ENCODE measurements around the gene UNC5C. TPM values are rescaled to one million over a fixed set of nuclear protein-coding genes. Genes with fewer than 3 reads are reported as not detected.

The UNC5C gene
- total and polyA plus RNA-seq, 2 of the 8 experiments (the other 6 are each of a cell fraction or from before 2014, with no cell fraction given) = 0.30 to 1.3 TPM

- no peak overlapping the region for H3K14ac ChIP-seq (ENCODE audit: insufficient read length)
- no peaks in the 10 kb centered on the region for H3K79me2 ChIP-seq (ENCODE audit: control insufficient read depth in 1 of 2, insufficient read depth in 2 of 2, low read length in 2 of 2)
- CTCF ChIA-PET (ENCODE audit: partially characterized antibody) = interaction anchor here (0.6 to 1.6 kb wide), 2 partner anchors 23 to 97 kb away, joined by 3 to 4 read pairs; no protein-coding TSS in a partner anchor
- H3K18ac ChIP-seq (ENCODE audit: extremely low read depth, low read length) = no peak overlapping the region
- FAIRE-seq = peak; percentile 39
- no peak overlapping the region for H2BK20ac ChIP-seq (ENCODE audit: low read length)
- WGBS, 2 experiments (ENCODE audit: extremely low coverage in 1 of 2, insufficient coverage in 1 of 2, insufficient read length in 1 of 2, insufficient replicate concordance in 2 of 2, low coverage in 1 of 2, low lambda C conversion rate in 2 of 2, missing lambda C conversion rate in 1 of 2) = 59% methylated on average over 3 of the region's 3 CpGs; no CpG with 5 or more reads in 1 of the 2 experiments
- H3K4me2 ChIP-seq (ENCODE audit: insufficient read depth in 1 of 2, low read depth in 2 of 2, low read length in 2 of 2) = no peak overlapping the region
- H4K8ac ChIP-seq (ENCODE audit: extremely low read depth, insufficient read depth, low read length) = no peak overlapping the region
- no peaks in the 10 kb centered on the region for H4K20me1 ChIP-seq (replicated peaks in 1 of 2; ENCODE audit: control insufficient read depth in 1 of 2, insufficient read depth in 2 of 2, low read length in 2 of 2)
- H3K23me2 ChIP-seq (ENCODE audit: low read depth, low read length) = no peaks in the 10 kb centered on the region
- H3K4me3 ChIP-seq (ENCODE audit: extremely low read depth in 1 of 4, insufficient read depth in 2 of 4, low read depth in 3 of 4, low read length in 4 of 4) = no peak overlapping the region
- no peak overlapping the region for H4K91ac ChIP-seq (replicated peaks; ENCODE audit: insufficient read length, low read length)
- no peak overlapping the region for H2BK15ac ChIP-seq (ENCODE audit: low read length)
- no peak overlapping the region for H2AK5ac ChIP-seq (ENCODE audit: low read depth, low read length)
- POLR2A ChIA-PET (ENCODE audit: partially characterized antibody) = no interaction called here
- H2AFZ ChIP-seq (ENCODE audit: low read length) = no peak overlapping the region
- H3K4ac ChIP-seq (replicated peaks; ENCODE audit: insufficient read length, low read depth, low read length) = no peak overlapping the region
- H2BK12ac ChIP-seq (ENCODE audit: low read depth, low read length) = no peak overlapping the region
- H2BK120ac ChIP-seq (replicated peaks; ENCODE audit: low read depth, low read length) = no peak overlapping the region
- no peak overlapping the region for H3K9ac ChIP-seq (replicated peaks in 1 of 4; ENCODE audit: extremely low read depth in 1 of 4, low read depth in 3 of 4, low read length in 3 of 4)
- no peak for DNase-seq (ENCODE audit: low read depth in 1 of 2, low spot score in 2 of 2)
- no peak overlapping the region for H2BK5ac ChIP-seq (ENCODE audit: low read depth, low read length)
- H3K56ac ChIP-seq (replicated peaks; ENCODE audit: insufficient read length, low read depth, low read length) = no peak overlapping the region
- no peaks in the 10 kb centered on the region for H3K36me3 ChIP-seq (ENCODE audit: control insufficient read depth in 2 of 4, insufficient read depth in 4 of 4, low read length in 3 of 4)
- H3K27me3 ChIP-seq (replicated peaks in 1 of 4; ENCODE audit: control insufficient read depth in 3 of 4, extremely low read depth in 1 of 4, insufficient read depth in 3 of 4, low read length in 3 of 4) = peaks cover 25 to 54% (median 38%) of the 10 kb centered on the region in 4 experiments
- peaks cover 0 to 4% (median 0%) of the 10 kb centered on the region in 4 experiments; a peak in 1 of 7 replicates for H3K4me1 ChIP-seq (replicated peaks in 1 of 4; ENCODE audit: control insufficient read depth in 3 of 4, insufficient read depth in 4 of 4, low read length in 3 of 4)
- no peak overlapping the region for H3K23ac ChIP-seq (ENCODE audit: insufficient read length)
- no peak overlapping the region for H4K5ac ChIP-seq (ENCODE audit: insufficient read length, low read depth, low read length)
- H3K79me1 ChIP-seq (ENCODE audit: low read depth, low read length) = no peaks in the 10 kb centered on the region
- H3K27ac ChIP-seq (ENCODE audit: low read depth, low read length) = no peak overlapping the region
- no peaks in the 10 kb centered on the region for H3K9me3 ChIP-seq (ENCODE audit: insufficient read depth in 2 of 2, low read depth in 1 of 2, low read length in 1 of 2)
- TF ChIP-seq SUZ12 (IDR thresholded peaks at IDR 0.05; ENCODE audit: low read length) = no peak
- TF ChIP-seq BRCA1 (IDR thresholded peaks at IDR 0.05; ENCODE audit: low read depth, low read length) = no peak
- TF ChIP-seq POLR2AphosphoS5 (IDR thresholded peaks at IDR 0.05; ENCODE audit: low read depth, low read length) = peak; percentile 65; the same call in 1 of the 2 replicates
- no peak for TF ChIP-seq MAFK (IDR thresholded peaks at IDR 0.05; ENCODE audit: low read depth, low read length)
- no peak for TF ChIP-seq RAD21 (IDR thresholded peaks at IDR 0.05 in 1 of 2, conservative IDR thresholded peaks at IDR 0.05 in 1 of 2; ENCODE audit: low read depth in 2 of 2, low read length in 2 of 2)
- no peak for TF ChIP-seq JUND (IDR thresholded peaks at IDR 0.05; ENCODE audit: low read length)
- TF ChIP-seq RXRA (IDR thresholded peaks at IDR 0.05; ENCODE audit: insufficient read depth, low read depth, low read length) = no peak
- TF ChIP-seq CHD2 (IDR thresholded peaks at IDR 0.05; ENCODE audit: low read length) = no peak
- TF ChIP-seq SRF (IDR thresholded peaks at IDR 0.05; ENCODE audit: low read depth, low read length) = no peak
- no peak for TF ChIP-seq TAF7 (optimal IDR thresholded peaks at IDR 0.05; ENCODE audit: borderline replicate concordance, low read depth, low read length)
- no peak for TF ChIP-seq TEAD4 (IDR thresholded peaks at IDR 0.05; ENCODE audit: low read depth, low read length)
- TF ChIP-seq NRF1 (IDR thresholded peaks at IDR 0.05; ENCODE audit: low read depth, low read length) = no peak
- TF ChIP-seq KDM1A (IDR thresholded peaks at IDR 0.05; ENCODE audit: borderline replicate concordance, low read length) = no peak
- TF ChIP-seq POU5F1 (IDR thresholded peaks at IDR 0.05; ENCODE audit: low read depth, low read length) = 0 out of 2 replicates have a peak, but pooled peaks have one; percentile 15
- 0 out of 2 replicates have a peak, but pooled peaks have one; percentile 29 for TF ChIP-seq TCF12 (IDR thresholded peaks at IDR 0.05; ENCODE audit: low read depth, low read length)
Observed at GRCh38 chr4:95386410-95386809, 162.4 kb downstream of the UNC5C start.
